BJ (cell line): ENCODE measurements around the gene C6orf62. TPM values are rescaled to one million over a fixed set of nuclear protein-coding genes. Genes with fewer than 3 reads are reported as not detected.
"Not testable (repeated sequence)": the region's sequence is repeated elsewhere in the genome, so short reads cannot be mapped to it uniquely, and the experiment has no call there.

Source experiments
- CTCF ChIA-PET: fragments of 350-600 bp; formaldehyde crosslinking; extraction: SDS; loops from one replicate; lab custom pipeline; 2021; ENCODE audit warnings: antibody characterized with exemption, inconsistent platforms; lab: Yijun Ruan, JAX
- POLR2A ChIA-PET: fragments of 300-600 bp; sonication (Branson Sonifier 250); formaldehyde crosslinking; extraction: SDS; loops from one replicate; lab custom pipeline; 2021; ENCODE audit warnings: antibody characterized with exemption; lab: Charles Lee
- DNase-seq: peaks from one replicate; pipeline ENCODE4 v3.0.0-alpha.2; 2011; ENCODE audit warnings: low read depth
- H3K27me3 ChIP-seq: 2 replicates; pipeline ENCODE4 v1.6.0; 2011; ENCODE audit warnings: low read length; ENCODE audit not compliant: control insufficient read depth, insufficient read depth
- H3K36me3 ChIP-seq: 2 replicates; pipeline ENCODE4 v1.5.1; 2011; ENCODE audit warnings: low read length; ENCODE audit not compliant: control insufficient read depth, insufficient read depth
- H3K4me3 ChIP-seq: 2 replicates; pipeline ENCODE4 v1.5.1; 2011; ENCODE audit warnings: low read depth, mild to moderate bottlenecking, control low read depth, low read length
- polyA plus RNA-seq: library from polyadenylated mRNA; depleted of rRNA; stranded (reverse); fragments of >200 nt; gene quantifications from 2 replicates; pipeline ENCODE4 v1.2.3, GENCODE V29; 2011
- TF ChIP-seq, protein P1 (sequence below): IDR thresholded peaks from 2 replicates; pipeline ENCODE4 v1.5.1; 2011; ENCODE audit warnings: low read depth, mild to moderate bottlenecking, control low read depth, inconsistent platforms, low read length, moderate library complexity; ENCODE audit not compliant: insufficient read depth

The C6orf62 gene
- polyA plus RNA-seq, 1 experiment, result 38.9 TPM

DNA sequence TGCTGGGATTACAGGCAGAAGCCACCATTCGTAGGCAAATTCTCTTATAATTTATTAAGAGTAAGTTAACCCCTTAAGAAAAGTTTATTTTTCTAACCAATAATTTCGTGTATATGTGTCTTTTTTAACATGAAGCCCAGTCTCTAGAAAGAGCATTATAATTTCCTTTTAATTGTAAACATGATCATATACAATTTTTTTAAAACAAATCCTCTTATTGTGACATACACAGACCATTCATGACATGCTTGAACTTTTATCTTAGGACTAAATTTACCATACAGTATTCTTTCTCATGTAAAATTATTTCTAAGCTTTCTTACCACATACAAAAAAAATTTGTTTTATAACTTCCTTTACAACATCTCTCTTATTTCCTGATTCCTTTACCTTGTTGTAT, 45.3 kb downstream of the C6orf62 start:
- ChIA-PET POLR2A (no interaction called here), CTCF (no interaction called here)
- Histone ChIP-seq H3K36me3 (no peaks in the 10 kb centered on the region), H3K4me3 (no peak overlapping the region), H3K27me3 (no peaks in the 10 kb centered on the region)
- TF ChIP-seq, protein P1, sequence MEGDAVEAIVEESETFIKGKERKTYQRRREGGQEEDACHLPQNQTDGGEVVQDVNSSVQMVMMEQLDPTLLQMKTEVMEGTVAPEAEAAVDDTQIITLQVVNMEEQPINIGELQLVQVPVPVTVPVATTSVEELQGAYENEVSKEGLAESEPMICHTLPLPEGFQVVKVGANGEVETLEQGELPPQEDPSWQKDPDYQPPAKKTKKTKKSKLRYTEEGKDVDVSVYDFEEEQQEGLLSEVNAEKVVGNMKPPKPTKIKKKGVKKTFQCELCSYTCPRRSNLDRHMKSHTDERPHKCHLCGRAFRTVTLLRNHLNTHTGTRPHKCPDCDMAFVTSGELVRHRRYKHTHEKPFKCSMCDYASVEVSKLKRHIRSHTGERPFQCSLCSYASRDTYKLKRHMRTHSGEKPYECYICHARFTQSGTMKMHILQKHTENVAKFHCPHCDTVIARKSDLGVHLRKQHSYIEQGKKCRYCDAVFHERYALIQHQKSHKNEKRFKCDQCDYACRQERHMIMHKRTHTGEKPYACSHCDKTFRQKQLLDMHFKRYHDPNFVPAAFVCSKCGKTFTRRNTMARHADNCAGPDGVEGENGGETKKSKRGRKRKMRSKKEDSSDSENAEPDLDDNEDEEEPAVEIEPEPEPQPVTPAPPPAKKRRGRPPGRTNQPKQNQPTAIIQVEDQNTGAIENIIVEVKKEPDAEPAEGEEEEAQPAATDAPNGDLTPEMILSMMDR, result no peak
- DNase-seq, result no peak

DNA sequence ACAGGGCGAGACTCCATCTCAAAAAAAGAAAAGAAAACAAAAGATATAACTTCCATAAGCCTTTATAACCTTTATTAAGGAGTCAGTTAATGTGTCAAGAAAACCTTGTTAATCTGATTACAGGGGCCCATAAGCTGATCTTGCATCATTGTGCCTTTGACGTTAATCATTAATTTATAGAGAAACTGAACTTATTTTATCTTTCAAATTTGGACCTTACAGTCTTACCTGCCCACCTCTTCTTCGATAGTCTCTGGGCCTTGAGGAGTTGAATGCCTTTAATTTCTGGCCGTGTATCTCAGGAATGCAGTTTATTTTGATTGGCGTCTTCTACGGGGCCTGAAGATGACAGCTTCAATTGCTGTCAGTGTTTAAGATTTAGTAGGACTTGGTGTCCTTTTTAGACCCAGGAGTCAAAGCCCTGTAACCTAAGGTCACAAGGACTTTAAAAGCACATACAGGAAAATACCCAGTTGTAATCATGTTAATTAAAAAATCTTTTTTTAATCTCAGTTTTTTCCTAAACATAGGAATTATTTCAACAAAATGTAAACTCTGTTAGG, 46.3 kb downstream of the C6orf62 start:
- no peak overlapping the region for H3K4me3 ChIP-seq
- CTCF ChIA-PET, result no interaction called here
- H3K36me3 ChIP-seq, result no peaks in the 10 kb centered on the region
- H3K27me3 ChIP-seq, result no peaks in the 10 kb centered on the region
- no peak for DNase-seq
- TF ChIP-seq, protein P1, result no peak
- POLR2A ChIA-PET, result no interaction called here

DNA sequence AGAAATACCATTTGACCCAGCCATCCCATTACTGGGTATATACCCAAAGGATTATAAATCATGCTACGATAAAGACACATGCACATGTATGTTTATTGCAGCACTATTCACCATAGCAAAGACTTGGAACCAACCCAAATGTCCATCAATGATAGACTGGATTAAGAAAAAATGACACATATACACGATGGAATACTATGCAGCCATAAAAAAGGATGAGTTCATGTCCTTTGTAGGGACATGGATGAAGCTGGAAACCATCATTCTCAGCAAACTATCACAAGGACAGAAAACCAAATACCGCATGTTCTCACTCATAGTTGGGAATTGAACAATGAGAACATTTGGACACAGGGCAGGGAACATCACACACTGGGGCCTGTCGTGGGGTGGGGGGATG, 47.9 kb downstream of the C6orf62 start:
- H3K27me3 ChIP-seq, POLR2A ChIA-PET, H3K36me3 ChIP-seq, H3K4me3 ChIP-seq, DNase-seq: not testable (repeated sequence)
- CTCF ChIA-PET, result interaction anchor here (1.2 kb wide), 1 partner anchor 90 kb away, joined by 3 read pairs; no protein-coding TSS in a partner anchor

DNA sequence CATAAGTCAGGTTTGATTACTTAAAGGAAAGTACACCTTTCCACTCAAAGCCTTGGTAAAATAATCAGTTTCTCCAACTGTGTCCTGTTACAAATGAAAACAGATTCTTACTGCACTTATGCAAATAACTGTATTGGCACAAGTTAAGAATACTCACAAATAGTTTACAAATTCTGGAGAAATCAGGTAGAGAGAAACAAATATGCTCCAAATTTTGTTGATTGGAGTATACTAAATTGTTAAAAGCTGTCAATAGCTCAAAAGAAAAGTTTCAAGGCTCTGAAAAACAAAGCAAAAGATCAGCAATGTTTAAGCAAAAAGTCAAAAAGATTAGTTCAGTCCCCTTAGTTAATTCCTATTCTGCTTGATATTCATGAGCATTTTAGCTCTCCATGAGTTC, 48.5 kb downstream of the C6orf62 start:
- CTCF ChIA-PET, result interaction anchor here (0.7 to 1.2 kb wide), 2 partner anchors 11 to 90 kb away, joined by 3 read pairs; no protein-coding TSS in a partner anchor
- DNase-seq, POLR2A ChIA-PET: not testable (repeated sequence)

DNA sequence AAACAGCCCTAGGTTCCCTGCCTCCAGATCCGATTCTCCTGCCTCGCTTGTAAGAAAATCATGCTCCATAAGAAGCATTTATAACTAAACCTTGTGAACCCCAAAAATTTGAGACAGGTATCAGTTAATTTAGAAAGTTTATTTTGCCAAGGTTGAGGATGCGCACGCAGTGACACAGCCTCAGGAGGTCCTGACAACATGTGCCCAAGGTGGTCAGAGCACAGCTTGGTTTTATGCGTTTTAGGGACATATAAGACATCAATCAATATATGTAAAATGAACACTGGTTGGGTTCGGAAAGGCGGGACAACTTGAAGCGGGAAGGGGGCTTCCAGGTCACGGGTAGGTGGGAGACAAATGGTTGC, 50.0 kb downstream of the C6orf62 start:
- TF ChIP-seq, protein P1, result no peak
- no peak for DNase-seq
- Histone ChIP-seq H3K27me3 (no peaks in the 10 kb centered on the region), H3K4me3 (no peak overlapping the region), H3K36me3 (no peaks in the 10 kb centered on the region)
- ChIA-PET CTCF (interaction anchor here (3.7 kb wide), 1 partner anchor 85 kb away, joined by 10 read pairs; no protein-coding TSS in a partner anchor), POLR2A (no interaction called here)

More for the DNA sequence above, 48.5 kb downstream of the C6orf62 start:
- not testable (repeated sequence) for H3K27me3 ChIP-seq, H3K4me3 ChIP-seq, H3K36me3 ChIP-seq

DNA sequence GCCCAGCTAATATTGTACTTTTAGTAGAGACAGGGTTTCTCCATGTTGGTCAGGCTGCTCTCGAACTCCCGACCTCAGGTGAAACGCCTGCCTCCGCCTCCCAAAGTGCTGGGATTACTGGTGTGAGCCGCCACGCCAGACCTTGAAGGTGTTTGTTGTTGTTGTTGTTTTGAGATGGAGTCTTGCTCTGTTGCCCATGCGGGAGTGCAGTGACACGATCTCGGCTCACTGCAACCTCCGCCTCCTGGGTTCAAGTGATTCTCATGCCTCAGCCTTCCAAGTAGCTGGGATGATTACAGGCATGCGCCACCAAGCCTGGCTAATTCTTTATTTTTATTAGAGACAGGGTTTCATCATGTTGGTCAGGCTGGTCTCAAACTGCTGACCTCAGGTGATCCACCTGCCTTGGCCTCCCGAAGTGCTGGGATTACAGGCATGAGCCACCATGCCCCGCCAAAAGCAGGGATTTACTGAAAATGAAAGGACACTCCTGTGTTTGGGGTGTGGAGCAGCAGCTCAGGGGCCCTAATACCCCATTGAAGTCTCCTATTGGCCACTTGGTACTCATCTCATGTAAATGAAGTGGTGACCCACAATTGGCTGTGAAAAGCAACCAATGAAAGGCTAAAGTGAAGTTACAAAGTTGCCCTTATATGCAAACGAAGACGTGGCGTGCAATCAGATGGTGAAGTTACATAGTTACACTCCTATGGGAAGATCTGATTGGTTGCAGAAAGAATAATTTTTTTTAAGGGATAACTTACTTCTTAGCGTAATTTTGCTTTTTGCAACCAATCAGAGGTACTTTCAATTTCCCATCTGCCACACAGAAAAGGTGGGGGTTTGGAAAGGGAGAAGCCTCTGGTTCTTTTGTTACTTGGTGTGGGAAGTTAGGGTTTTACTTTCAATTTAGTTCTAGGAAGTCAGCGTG, 50.6 kb downstream of the C6orf62 start:
- CTCF ChIA-PET, result interaction anchor here (3.7 kb wide), 1 partner anchor 85 kb away, joined by 10 read pairs; no protein-coding TSS in a partner anchor
- H3K27me3 ChIP-seq, DNase-seq, H3K36me3 ChIP-seq, POLR2A ChIA-PET, H3K4me3 ChIP-seq: not testable (repeated sequence)
